HG03039 (cell line): ENCODE measurements around the gene YRDC.
"Not testable (repeated sequence)": the region's sequence is repeated elsewhere in the genome, so short reads cannot be mapped to it uniquely, and the experiment has no call there.

ENCODE experiments used
- ATAC-seq: cut with Tn5 transposase; IDR thresholded peaks from one replicate; pipeline ENCODE4 v1.9.1; 2021; ENCODE audit warnings: mild to moderate bottlenecking, moderate library complexity; ENCODE audit not compliant: unreplicated experiment

Gene YRDC

GRCh38 chr1:37776946-37777516 lies 31.0 kb downstream of the YRDC start:
- ATAC-seq = no peak

- ATAC-seq = not testable (repeated sequence)
Observed at GRCh38 chr1:37771440-37771839, 36.6 kb downstream of the YRDC start.

GRCh38 chr1:37767488-37767887 lies 40.5 kb downstream of the YRDC start:
- no peak for ATAC-seq

- no peak for ATAC-seq
Observed at GRCh38 chr1:37765916-37766664, 41.9 kb downstream of the YRDC start.

GRCh38 chr1:37764888-37765441 lies 43.0 kb downstream of the YRDC start, which contains the start of gene EPHA10:
TSS of gene EPHA10 (minus strand) at chr1:37765120. CDS start at chr1:37765066, 54 bp downstream.
- ATAC-seq = no peak

- ATAC-seq = no peak
Observed at GRCh38 chr1:37764414-37764825, 43.6 kb downstream of the YRDC start.

GRCh38 chr1:37763791-37764413 lies 44.1 kb downstream of the YRDC start:
- ATAC-seq = no peak

- ATAC-seq = no peak
Observed at GRCh38 chr1:37762516-37762915, 45.5 kb downstream of the YRDC start.

GRCh38 chr1:37761416-37762095 lies 46.5 kb downstream of the YRDC start:
- no peak for ATAC-seq

- ATAC-seq = no peak
Observed at GRCh38 chr1:37759451-37759850, 48.6 kb downstream of the YRDC start.

- ATAC-seq = no peak
Observed at GRCh38 chr1:37755951-37756560, 52.0 kb downstream of the YRDC start.

GRCh38 chr1:37755290-37755689 lies 52.7 kb downstream of the YRDC start:
- no peak for ATAC-seq

- ATAC-seq = no peak
Observed at GRCh38 chr1:37753473-37754321, 54.3 kb downstream of the YRDC start.
